ENCODE measurements around the gene INTS3. TPM values are rescaled to one million over a fixed set of nuclear protein-coding genes. Genes with fewer than 3 reads are reported as not detected.

The INTS3 gene
- total and polyA plus RNA-seq, 2 donors (not counting 3 experiments of a cell fraction or from before 2014, with no cell fraction given) = 61.9 to 63.1 TPM

- Histone ChIP-seq H3K9ac (replicated peaks; ENCODE audit: extremely low read depth, insufficient read depth, low read length) (no peak overlapping the region), H3K79me2 (ENCODE audit: control insufficient read depth, insufficient read depth, low read length) (no peaks in the 10 kb centered on the region), H3K9me1 (replicated peaks; ENCODE audit: control insufficient read depth, extremely low read depth, insufficient read depth, low read length) (no peaks in the 10 kb centered on the region), H3K4me1 (ENCODE audit: control insufficient read depth, extremely low read depth, insufficient read depth, low read length) (peaks cover 6% of the 10 kb centered on the region), H3K9me3 (replicated peaks; ENCODE audit: control insufficient read depth, insufficient read depth, low read length) (no peaks in the 10 kb centered on the region), H3K36me3 (ENCODE audit: control insufficient read depth in 2 of 2, extremely low read depth in 1 of 2, insufficient read depth in 2 of 2, low read length in 2 of 2) (no peaks in the 10 kb centered on the region), H4K20me1 (replicated peaks; ENCODE audit: control insufficient read depth, extremely low read depth, insufficient read depth, low read length) (no peaks in the 10 kb centered on the region), H3K27me3 (ENCODE audit: control insufficient read depth in 2 of 2, insufficient read depth in 2 of 2, low read length in 2 of 2) (no peaks in the 10 kb centered on the region), H2AFZ (ENCODE audit: low read depth, low read length) (no peak overlapping the region), H3K4me3 (replicated peaks in 1 of 3; ENCODE audit: insufficient read depth in 1 of 3, low read depth in 1 of 3, low read length in 3 of 3) (no peak overlapping the region), H3K4me2 (ENCODE audit: insufficient read depth, low read length) (no peak overlapping the region), H3K27ac (ENCODE audit: insufficient read depth, low read depth, low read length) (no peak overlapping the region)
- BruUV-seq (replicated peaks) = no TSS peak
- dilution Hi-C loops (cut with MboI; ENCODE audit: extremely low pct_ligation_motif_present, low sequenced_read_pairs) (no loop called here), intact Hi-C loops (cut with micrococcal nuclease) (no loop called here)
- no peak for DNase-seq (ENCODE audit: low read depth, low spot score)
- no peak for FAIRE-seq
- POLR2A ChIA-PET = no interaction called here
- TF ChIP-seq CTCF (IDR thresholded peaks at IDR 0.05; ENCODE audit: extremely low read depth in 1 of 2, insufficient read depth in 1 of 2, low read depth in 1 of 2, low read length in 2 of 2) (no peak), JUN (IDR thresholded peaks at IDR 0.05; ENCODE audit: borderline replicate concordance, insufficient read depth, insufficient read length, low read depth) (no peak), GATA2 (IDR thresholded peaks at IDR 0.05; ENCODE audit: insufficient read depth, insufficient read length, low read depth, low read length) (no peak), MAX (IDR thresholded peaks at IDR 0.05; ENCODE audit: insufficient read depth, insufficient read length) (no peak), EZH2 (IDR thresholded peaks at IDR 0.05; ENCODE audit: borderline replicate concordance, low read depth, low read length, severe bottlenecking) (no peak), MYC (IDR thresholded peaks at IDR 0.05; ENCODE audit: low read depth, low read length) (no peak), POLR2AphosphoS5 (IDR thresholded peaks at IDR 0.05; ENCODE audit: insufficient read depth, low read depth, low read length) (no peak), FOS (IDR thresholded peaks at IDR 0.05; ENCODE audit: borderline replicate concordance, insufficient read depth, low read length) (no peak), POLR2A (IDR thresholded peaks at IDR 0.05; ENCODE audit: low read depth, low read length) (no peak)
- CTCF ChIA-PET = interaction anchor here (1.0 to 4.1 kb wide), 4 partner anchors 117 to 191 kb away, joined by 3 to 65 read pairs (median 20); partner anchors contain the start of genes DENND4B, NPR1 and RAB13
Observed at GRCh38 chr1:153795330-153795837, 67.5 kb downstream of the INTS3 start.
